Panc1 (cell line): ENCODE results near the gene ATR. TPM values are rescaled to one million over a fixed set of nuclear protein-coding genes. Genes with fewer than 3 reads are reported as not detected.
"Not testable (repeated sequence)": the region's sequence is repeated elsewhere in the genome, so short reads cannot be mapped to it uniquely, and the experiment has no call there.

Experiments
- ATAC-seq: fragments of 200-7000 bp; cut with Tn5 transposase; 2 replicates; pipeline ENCODE4 v1.9.1; 2020; ENCODE audit warnings: mild to moderate bottlenecking, moderate library complexity
- BruUV-seq: library from RNA; stranded (reverse); fragments of 400-500 nt; replicated peaks from 2 replicates; lab custom pipeline; 2021; lab: Mats Ljungman, UMichigan
- CTCF ChIA-PET: fragments of 300-600 bp; sonication (Branson Sonifier 250); formaldehyde crosslinking; loops from one replicate; lab custom pipeline; 2022; ENCODE audit warnings: antibody characterized with exemption; lab: Charles Lee
- POLR2A ChIA-PET: fragments of 300-600 bp; sonication (Branson Sonifier 250); formaldehyde crosslinking; loops from one replicate; lab custom pipeline; 2022; ENCODE audit warnings: antibody characterized with exemption; lab: Charles Lee
- DNase-seq: peaks from one replicate; pipeline ENCODE4 v3.0.0-alpha.2; 2010; ENCODE audit warnings: low read depth, low spot score
- H3K27ac ChIP-seq: 2 replicates; pipeline ENCODE4 v1.5.1; 2011; ENCODE audit warnings: mild to moderate bottlenecking, low read length, inconsistent platforms
- H3K27me3 ChIP-seq: fragments of 200-500 bp; sonication (Bioruptor generic); 2 replicates; pipeline ENCODE4 v1.6.0; 2014; ENCODE audit warnings: low read length, inconsistent platforms; ENCODE audit not compliant: control insufficient read depth, insufficient read depth
- H3K36me3 ChIP-seq: fragments of 200-500 bp; sonication (Bioruptor generic); 2 replicates; pipeline ENCODE4 v1.5.1; 2014; ENCODE audit warnings: inconsistent platforms, mild to moderate bottlenecking, low read length, moderate library complexity; ENCODE audit not compliant: control insufficient read depth, insufficient read depth
- H3K4me1 ChIP-seq: 2 replicates; pipeline ENCODE4 v1.5.1; 2011; ENCODE audit warnings: inconsistent platforms, mild to moderate bottlenecking, low read length, moderate library complexity; ENCODE audit not compliant: control insufficient read depth, insufficient read depth
- H3K4me3 ChIP-seq, 2 experiments: 2 replicates each; pipeline ENCODE4 v1.5.1; 2011 to 2012; ENCODE audit warnings: low read depth in 2 of 2, low read length in 2 of 2, mild to moderate bottlenecking in 2 of 2, inconsistent platforms in 1 of 2, moderate library complexity in 1 of 2
- H3K9me3 ChIP-seq: fragments of 200-500 bp; sonication (Bioruptor generic); 2 replicates; pipeline ENCODE4 v1.5.1; 2014; ENCODE audit warnings: low read depth, mild to moderate bottlenecking, inconsistent platforms, low read length, moderate library complexity; ENCODE audit not compliant: control insufficient read depth, insufficient read depth
- CTCF ChIP-seq: fragments of 450-650 bp; IDR thresholded peaks from 2 replicates; pipeline ENCODE4 v1.5.1; 2017; ENCODE audit warnings: mild to moderate bottlenecking
- POLR2AphosphoS5 ChIP-seq: IDR thresholded peaks from 2 replicates; pipeline ENCODE4 v1.6.1; 2012; ENCODE audit warnings: mild to moderate bottlenecking, low read depth, low read length, moderate library complexity
- REST ChIP-seq, 2 experiments: IDR thresholded peaks; 2 replicates each; pipeline ENCODE4 v1.6.1; 2011 to 2012; ENCODE audit warnings: low read depth in 2 of 2, control low read depth in 1 of 2, low read length in 1 of 2, mild to moderate bottlenecking in 1 of 2, moderate library complexity in 1 of 2; ENCODE audit not compliant: insufficient read depth in 1 of 2
- SIN3A ChIP-seq: IDR thresholded peaks from 2 replicates; pipeline ENCODE4 v1.6.1; 2012; ENCODE audit warnings: low read depth, mild to moderate bottlenecking, low read length, moderate library complexity, borderline replicate concordance; ENCODE audit not compliant: insufficient read depth
- TCF7L2 ChIP-seq: IDR thresholded peaks from 2 replicates; pipeline ENCODE4 v1.6.1; 2011; ENCODE audit warnings: mild to moderate bottlenecking, low read depth, low read length, inconsistent platforms
- in situ Hi-C: cut with HindIII; loops from 2 replicates; pipeline ENCODE4 v1.10.0; 2016; ENCODE audit warnings: low sequenced_read_pairs, low pct_unique_long_range_greater_than_20kb
- intact Hi-C: fragments of 100-400 bp; cut with micrococcal nuclease; formaldehyde crosslinking; loops from one replicate; pipeline ENCODE4 v1.10.0; 2022; ENCODE audit not compliant: unreplicated experiment
- total RNA-seq: library from RNA; stranded (reverse); gene quantifications from one replicate; pipeline ENCODE4 v1.2.1, GENCODE V29; 2021; ENCODE audit not compliant: unreplicated experiment

ATR gene
- total RNA-seq, 1 experiment from 2014 or later = 38.6 TPM

GRCh38 chr3:142553741-142554140 lies 24.8 kb downstream of the ATR start:
- intact Hi-C loops (no loop called here), in situ Hi-C loops (no loop called here)
- Histone ChIP-seq H3K27ac (no peak overlapping the region), H3K4me1 (no peaks in the 10 kb centered on the region), H3K36me3 (peaks cover 39% of the 10 kb centered on the region), H3K4me3 (no peak overlapping the region), H3K9me3 (no peaks in the 10 kb centered on the region), H3K27me3 (no peaks in the 10 kb centered on the region)
- ATAC-seq (no peak), DNase-seq (no peak)
- TF ChIP-seq TCF7L2 (no peak), REST (IDR thresholded peaks at IDR 0.05; ENCODE audit: insufficient read depth in 1 of 2, low read depth in 2 of 2, low read length in 1 of 2) (no peak), CTCF (no peak), SIN3A (no peak), POLR2AphosphoS5 (no peak)
- no TSS peak for BruUV-seq
- CTCF ChIA-PET = interaction anchor here (0.5 kb wide), 1 partner anchor 34 kb away, joined by 3 read pairs; no protein-coding TSS in a partner anchor
- POLR2A ChIA-PET = no interaction called here

GRCh38 chr3:142552579-142552978 lies 26.0 kb downstream of the ATR start:
- POLR2A ChIA-PET, ATAC-seq, BruUV-seq, in situ Hi-C loops, DNase-seq, CTCF ChIA-PET, H3K4me3 ChIP-seq, intact Hi-C loops, H3K27me3 ChIP-seq, H3K27ac ChIP-seq, H3K9me3 ChIP-seq, H3K4me1 ChIP-seq: not testable (repeated sequence)
- H3K36me3 ChIP-seq = peaks cover 40% of the 10 kb centered on the region

GRCh38 chr3:142549986-142550385 lies 28.5 kb downstream of the ATR start:
- CTCF ChIA-PET = no interaction called here
- TF ChIP-seq POLR2AphosphoS5 (no peak), SIN3A (no peak), CTCF (no peak), TCF7L2 (no peak), REST (IDR thresholded peaks at IDR 0.05; ENCODE audit: insufficient read depth in 1 of 2, low read depth in 2 of 2, low read length in 1 of 2) (no peak)
- POLR2A ChIA-PET = interaction anchor here (0.6 kb wide), 1 partner anchor 170 kb away, joined by 3 read pairs; no protein-coding TSS in a partner anchor
- H3K4me1 ChIP-seq = no peaks in the 10 kb centered on the region
- H3K4me3 ChIP-seq = no peak overlapping the region
- H3K27ac ChIP-seq = no peak overlapping the region
- no peaks in the 10 kb centered on the region for H3K9me3 ChIP-seq
- BruUV-seq = no TSS peak
- no peaks in the 10 kb centered on the region for H3K27me3 ChIP-seq
- in situ Hi-C loops = no loop called here
- H3K36me3 ChIP-seq = peaks cover 26% of the 10 kb centered on the region
- intact Hi-C loops = no loop called here
- ATAC-seq (no peak), DNase-seq (no peak)
